H1 (cell line): ENCODE data around the gene PDE6D. TPM values are rescaled to one million over a fixed set of nuclear protein-coding genes. Genes with fewer than 3 reads are reported as not detected.
A peak's percentile ranks its signal among the peaks of the same experiment; 100 is the strongest.
"Not testable (repeated sequence)": the region's sequence is repeated elsewhere in the genome, so short reads cannot be mapped to it uniquely, and the experiment has no call there.

Source experiments
- CTCF ChIA-PET: fragments of 300-600 bp; sonication (Branson Sonifier 250); formaldehyde crosslinking; loops from one replicate; lab custom pipeline; 2021; ENCODE audit not compliant: partially characterized antibody; lab: Charles Lee
- POLR2A ChIA-PET: fragments of 300-600 bp; sonication (Branson Sonifier 250); formaldehyde crosslinking; loops from one replicate; lab custom pipeline; 2021; ENCODE audit warnings: inconsistent platforms; ENCODE audit not compliant: partially characterized antibody; lab: Charles Lee
- DNase-seq, 2 experiments: peaks; one replicate each; pipeline versions ENCODE4 v3.0.0 to v3.0.0-alpha.2; 2010 to 2022; ENCODE audit warnings: low spot score in 2 of 2, low read depth in 1 of 2, mixed read lengths in 1 of 2
- FAIRE-seq: peaks from 2 replicates; lab custom pipeline; 2011; peaks lifted over from hg19 to GRCh38; lab: Jason Lieb, UNC
- H2AFZ ChIP-seq: 2 replicates; pipeline ENCODE4 v1.8.1; 2012; ENCODE audit warnings: low read length, inconsistent platforms
- H2AK5ac ChIP-seq: 2 replicates; pipeline ENCODE4 v1.6.1; 2013; ENCODE audit warnings: low read depth, low read length
- H2BK120ac ChIP-seq: replicated peaks from 2 replicates; pipeline ENCODE3; 2013; ENCODE audit warnings: low read depth, low read length, inconsistent platforms
- H2BK12ac ChIP-seq: 2 replicates; pipeline ENCODE4 v1.6.1; 2013; ENCODE audit warnings: low read depth, low read length
- H2BK15ac ChIP-seq: 2 replicates; pipeline ENCODE4 v1.6.1; 2013; ENCODE audit warnings: low read length
- H2BK20ac ChIP-seq: 2 replicates; pipeline ENCODE4 v1.6.1; 2013; ENCODE audit warnings: low read length
- H2BK5ac ChIP-seq: 2 replicates; pipeline ENCODE4 v1.6.1; 2013; ENCODE audit warnings: low read depth, low read length
- H3K14ac ChIP-seq: 2 replicates; pipeline ENCODE4 v1.6.1; 2013; ENCODE audit warnings: inconsistent platforms; ENCODE audit not compliant: insufficient read length
- H3K18ac ChIP-seq: 2 replicates; pipeline ENCODE4 v1.6.1; 2013; ENCODE audit warnings: low read length; ENCODE audit errors: extremely low read depth
- H3K23ac ChIP-seq: 2 replicates; pipeline ENCODE4 v1.6.1; 2013; ENCODE audit warnings: inconsistent platforms; ENCODE audit not compliant: insufficient read length
- H3K23me2 ChIP-seq: 2 replicates; pipeline ENCODE4 v1.6.1; 2013; ENCODE audit warnings: low read depth, low read length
- H3K27ac ChIP-seq: 2 replicates; pipeline ENCODE4 v1.6.1; 2011; ENCODE audit warnings: low read depth, low read length, inconsistent platforms
- H3K27me3 ChIP-seq, 4 experiments: replicated peaks in 1 of 4; 1 replicate in 1 of 4; 2 replicates in 3 of 4; pipeline versions ENCODE4 v1.6.1 to v1.8.1; 2011 to 2013; ENCODE audit warnings: low read length in 3 of 4, mild to moderate bottlenecking in 3 of 4, inconsistent platforms in 2 of 4, mixed read lengths in 2 of 4, moderate library complexity in 1 of 4; ENCODE audit not compliant: control insufficient read depth in 3 of 4, insufficient read depth in 3 of 4; ENCODE audit errors: extremely low read depth in 1 of 4
- H3K36me3 ChIP-seq, 4 experiments: 2 replicates each; pipeline versions ENCODE4 v1.6.1 to v1.8.1; 2011 to 2013; ENCODE audit warnings: mild to moderate bottlenecking in 4 of 4, low read length in 3 of 4, moderate library complexity in 2 of 4, control low read depth in 1 of 4, inconsistent platforms in 1 of 4; ENCODE audit not compliant: insufficient read depth in 4 of 4, control insufficient read depth in 2 of 4
- H3K4ac ChIP-seq: replicated peaks from 2 replicates; pipeline ENCODE3; 2013; ENCODE audit warnings: low read length, low read depth, mixed read lengths, inconsistent platforms; ENCODE audit not compliant: insufficient read length
- H3K4me1 ChIP-seq, 4 experiments: replicated peaks in 1 of 4; 1 replicate in 1 of 4; 2 replicates in 3 of 4; pipeline versions ENCODE4 v1.6.1 to v1.8.1; 2011 to 2013; ENCODE audit warnings: low read length in 3 of 4, inconsistent platforms in 2 of 4, mixed read lengths in 1 of 4; ENCODE audit not compliant: insufficient read depth in 4 of 4, control insufficient read depth in 3 of 4
- H3K4me2 ChIP-seq, 2 experiments: 2 replicates each; pipeline versions ENCODE4 v1.6.1 to v1.8.1; 2011 to 2013; ENCODE audit warnings: low read depth in 2 of 2, low read length in 2 of 2, control low read depth in 1 of 2, inconsistent platforms in 1 of 2, mild to moderate bottlenecking in 1 of 2; ENCODE audit not compliant: insufficient read depth in 1 of 2
- H3K4me3 ChIP-seq, 4 experiments: fragments of 200-600, 300-600 bp in 1 of 4; sonication (generic), shearing (Covaris generic), sonication (Bioruptor Twin) in 1 of 4; 2 replicates each; pipeline versions ENCODE4 v1.5.1 to v1.8.1; 2011 to 2016; ENCODE audit warnings: low read length in 4 of 4, low read depth in 3 of 4, control low read depth in 2 of 4, inconsistent platforms in 2 of 4, mild to moderate bottlenecking in 2 of 4, mixed read lengths in 1 of 4, moderate library complexity in 1 of 4; ENCODE audit not compliant: insufficient read depth in 2 of 4; ENCODE audit errors: extremely low read depth in 1 of 4
- H3K56ac ChIP-seq: replicated peaks from 2 replicates; pipeline ENCODE3; 2013; ENCODE audit warnings: low read depth, mild to moderate bottlenecking, mixed read lengths, low read length, inconsistent platforms; ENCODE audit not compliant: insufficient read length
- H3K79me1 ChIP-seq: 2 replicates; pipeline ENCODE4 v1.6.1; 2013; ENCODE audit warnings: low read depth, low read length, control low read depth
- H3K79me2 ChIP-seq, 2 experiments: 2 replicates each; pipeline versions ENCODE4 v1.6.1 to v1.8.1; 2012 to 2013; ENCODE audit warnings: low read length in 2 of 2, mild to moderate bottlenecking in 2 of 2, inconsistent platforms in 1 of 2; ENCODE audit not compliant: insufficient read depth in 2 of 2, control insufficient read depth in 1 of 2
- H3K9ac ChIP-seq, 4 experiments: replicated peaks in 1 of 4; 1 replicate in 1 of 4; 2 replicates in 3 of 4; pipeline versions ENCODE4 v1.6.1 to v1.8.1; 2011 to 2013; ENCODE audit warnings: low read depth in 3 of 4, low read length in 3 of 4, control low read depth in 2 of 4, mild to moderate bottlenecking in 2 of 4, moderate library complexity in 2 of 4, inconsistent platforms in 1 of 4; ENCODE audit errors: extremely low read depth in 1 of 4
- H3K9me3 ChIP-seq, 2 experiments: 2 replicates each; pipeline versions ENCODE4 v1.6.1 to v1.8.1; 2012 to 2013; ENCODE audit warnings: mild to moderate bottlenecking in 2 of 2, moderate library complexity in 2 of 2, control low read depth in 1 of 2, inconsistent platforms in 1 of 2, low read depth in 1 of 2, low read length in 1 of 2, mixed read lengths in 1 of 2; ENCODE audit not compliant: insufficient read depth in 2 of 2
- H4K20me1 ChIP-seq, 2 experiments: replicated peaks in 1 of 2; 2 replicates each; pipeline versions ENCODE3 to v1.8.1; 2011 to 2013; ENCODE audit warnings: inconsistent platforms in 2 of 2, low read length in 2 of 2, mild to moderate bottlenecking in 1 of 2; ENCODE audit not compliant: insufficient read depth in 2 of 2, control insufficient read depth in 1 of 2
- H4K5ac ChIP-seq: 2 replicates; pipeline ENCODE4 v1.6.1; 2013; ENCODE audit warnings: low read length, low read depth, mixed read lengths, inconsistent platforms; ENCODE audit not compliant: insufficient read length
- H4K8ac ChIP-seq: 2 replicates; pipeline ENCODE4 v1.8.0; 2013; ENCODE audit warnings: mild to moderate bottlenecking, moderate library complexity, low read length, inconsistent platforms; ENCODE audit not compliant: insufficient read depth; ENCODE audit errors: extremely low read depth
- H4K91ac ChIP-seq: replicated peaks from 2 replicates; pipeline ENCODE3; 2013; ENCODE audit warnings: low read length, mixed read lengths, inconsistent platforms; ENCODE audit not compliant: insufficient read length
- POLR2A ChIP-seq, 2 experiments: IDR thresholded peaks; 1 replicate in 1 of 2; 2 replicates in 1 of 2; pipeline ENCODE4 v1.6.1; 2011; ENCODE audit warnings: low read depth in 2 of 2, low read length in 2 of 2, mild to moderate bottlenecking in 2 of 2; ENCODE audit errors: control extremely low read depth in 1 of 2
- POLR2AphosphoS5 ChIP-seq: IDR thresholded peaks from 2 replicates; pipeline ENCODE4 v1.6.1; 2011; ENCODE audit warnings: low read depth, low read length
- SIRT6 ChIP-seq: IDR thresholded peaks from one replicate; pipeline ENCODE4 v1.7.1; 2012; ENCODE audit warnings: low read length, inconsistent platforms
- WGBS, 2 experiments: shearing (Covaris generic) in 1 of 2; methylation state at CpG; one replicate each; pipeline versions ENCODE4 v1.1.6 to v1.1.7; 2013 to 2015; ENCODE audit warnings: low lambda C conversion rate in 2 of 2, mixed read lengths in 2 of 2, inconsistent platforms in 1 of 2, low coverage in 1 of 2, missing lambda C conversion rate in 1 of 2; ENCODE audit not compliant: insufficient replicate concordance in 2 of 2, insufficient coverage in 1 of 2, insufficient read length in 1 of 2; ENCODE audit errors: extremely low coverage in 1 of 2, missing lambda C conversion rate in 1 of 2; 5-methylcytosine and 5-hydroxymethylcytosine counted together
- polyA plus RNA-seq, 7 experiments: library from polyadenylated mRNA; depleted of rRNA in 3 of 7; stranded (reverse) in 5 of 7; unstranded in 2 of 7; fragments of >200 nt in 5 of 7; fragments of 200-250 nt in 2 of 7; gene quantifications; 1 replicate in 5 of 7; 2 replicates in 1 of 7; 4 replicates in 1 of 7; pipeline versions ENCODE4 v1.2.1 to v1.2.3, GENCODE V29; 2011 to 2013; ENCODE audit warnings: missing spikeins in 2 of 7, mixed read lengths in 2 of 7
- total RNA-seq: library from RNA; stranded (reverse); fragmentation: NEBNext Ultra II Directional; extraction: Animal tissue kit (Norgen Biotek cat#: 25700); gene quantifications from 2 replicates; pipeline ENCODE4 v1.2.1, GENCODE V29; 2021

PDE6D gene
- total and polyA plus RNA-seq, 2 of the 8 experiments (the other 6 are each of a cell fraction or from before 2014, with no cell fraction given): 33.7 to 63.9 TPM

DNA sequence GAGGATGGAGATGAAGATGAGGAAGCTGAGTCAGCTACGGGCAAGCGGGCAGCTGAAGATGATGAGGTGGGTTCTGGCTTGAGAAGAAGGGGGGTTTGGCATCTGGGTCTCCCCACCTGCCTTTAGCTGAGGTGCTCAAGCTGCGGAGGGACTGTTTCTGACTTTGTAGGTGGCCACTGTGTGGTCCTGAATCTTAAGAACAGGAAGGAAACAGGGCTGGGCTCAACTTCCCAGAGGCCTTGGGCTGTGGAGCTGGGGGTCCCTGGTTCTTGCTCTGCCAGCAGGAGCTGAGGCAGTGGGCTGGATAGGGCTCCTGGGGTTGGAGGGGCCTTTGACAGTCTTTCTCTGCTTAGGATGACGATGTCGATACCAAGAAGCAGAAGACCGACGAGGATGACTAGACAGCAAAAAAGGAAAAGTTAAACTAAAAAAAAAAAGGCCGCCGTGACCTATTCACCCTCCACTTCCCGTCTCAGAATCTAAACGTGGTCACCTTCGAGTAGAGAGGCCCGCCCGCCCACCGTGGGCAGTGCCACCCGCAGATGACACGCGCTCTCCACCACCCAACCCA, 68.5 kb downstream of the PDE6D start:
- Histone ChIP-seq H2BK5ac (peak overlapping the region; percentile 0), H3K4me1 (peaks cover 0 to 25% (median 17%) of the 10 kb centered on the region in 4 experiments; a peak in 6 of 7 replicates)
- TF ChIP-seq POLR2AphosphoS5 (peak; percentile 1; the same call in 1 of the 2 replicates), SIRT6 (peak; percentile 14), POLR2A (IDR thresholded peaks at IDR 0.05; ENCODE audit: control extremely low read depth in 1 of 2, low read depth in 2 of 2, low read length in 2 of 2) (peak in 1 of 2 experiments; percentile 6; a peak in 1 of 3 replicates)
- TF ChIP-seq, all 59 proteins: peak for 3; not testable (repeated sequence) for 56
- not testable (repeated sequence) for H2AFZ ChIP-seq, H2BK120ac ChIP-seq, H2BK20ac ChIP-seq, FAIRE-seq, H2AK5ac ChIP-seq, H3K18ac ChIP-seq, H3K9me3 ChIP-seq, H3K79me1 ChIP-seq, H3K27me3 ChIP-seq, H3K23ac ChIP-seq, H3K4ac ChIP-seq, H3K56ac ChIP-seq, H2BK15ac ChIP-seq, H3K23me2 ChIP-seq, H4K91ac ChIP-seq, H3K14ac ChIP-seq, H4K5ac ChIP-seq, H2BK12ac ChIP-seq
- DNase-seq: peak in 1 of 2 experiments; percentile 51
- H3K9ac ChIP-seq: peak overlapping the region in 2 of 4 experiments; percentile 31 to 98; a peak in 4 of 7 replicates
- CTCF ChIA-PET: interaction anchor here (0.9 to 12.1 kb wide), 5 partner anchors 13 to 99 kb away, joined by 4 to 555 read pairs (median 12); no protein-coding TSS in a partner anchor
- peak overlapping the region; percentile 37; the same call in 1 of the 2 replicates for H4K8ac ChIP-seq
- peaks cover 19 to 23% of the 10 kb centered on the region in 2 experiments for H4K20me1 ChIP-seq
- H3K4me2 ChIP-seq: peak overlapping the region; percentile 81 to 87
- peaks cover 14 to 43% (median 28%) of the 10 kb centered on the region in 4 experiments for H3K36me3 ChIP-seq
- peak overlapping the region; percentile 38; the same call in 1 of the 2 replicates for H3K27ac ChIP-seq
- WGBS, 2 experiments: 93% methylated on average over 13 of the region's 18 CpGs; no CpG with 5 or more reads in 1 of the 2 experiments
- peak overlapping the region; percentile 83 to 99 (median 90); a peak in 7 of 8 replicates for H3K4me3 ChIP-seq
- peaks cover 38 to 51% of the 10 kb centered on the region in 2 experiments for H3K79me2 ChIP-seq
- POLR2A ChIA-PET: interaction anchor here (0.6 to 22.8 kb wide), 16 partner anchors 8 to 1576 kb away, joined by 3 to 1080 read pairs (median 3); partner anchors contain the start of genes PDE6D and PTMA
